K562 (cell line): Measurements from ENCODE around the gene PDE4D.

Source experiments
- CTCF ChIP-seq, 3 experiments: IDR thresholded peaks in 2 of 3; conservative IDR thresholded peaks in 1 of 3; 2 replicates each; pipeline ENCODE4 v1.5.1; 2011 to 2012; ENCODE audit warnings: low read length in 3 of 3, mild to moderate bottlenecking in 3 of 3, control low read depth in 2 of 3, improper control_type of control experiment in 1 of 3, inconsistent platforms in 1 of 3, low read depth in 1 of 3, mixed read lengths in 1 of 3, moderate library complexity in 1 of 3; ENCODE audit not compliant: insufficient read depth in 2 of 3
- HCFC1 ChIP-seq: IDR thresholded peaks from 2 replicates; pipeline ENCODE4 v1.6.1; 2012; ENCODE audit warnings: low read depth, low read length, improper control_type of control experiment
- NR2C2 ChIP-seq, 2 experiments: fragments of 200-800 bp in 1 of 2; sonication (Bioruptor generic) in 1 of 2; sonication (generic) in 1 of 2; formaldehyde crosslinking in 1 of 2; IDR thresholded peaks; 2 replicates each; pipeline versions ENCODE4 v1.6.1 to v1.8.0; 2016 to 2022; ENCODE audit warnings: mild to moderate bottlenecking in 1 of 2, missing compliant biosample characterization in 1 of 2, missing genetic modification characterization in 1 of 2, missing genetic modification reagents in 1 of 2
- POLR2AphosphoS5 ChIP-seq: IDR thresholded peaks from 2 replicates; pipeline ENCODE4 v1.6.1; 2011; ENCODE audit warnings: mild to moderate bottlenecking, low read depth, low read length, moderate library complexity; ENCODE audit not compliant: control insufficient read depth, insufficient read depth
- RAD21 ChIP-seq, 2 experiments: fragments of 250-450 bp in 1 of 2; fragments of 450-650 bp in 1 of 2; sonication (Bioruptor Pico) in 1 of 2; formaldehyde crosslinking in 1 of 2; IDR thresholded peaks in 1 of 2; conservative IDR thresholded peaks in 1 of 2; 2 replicates each; pipeline versions ENCODE4 v1.4.0 to v1.8.0; 2020 to 2022; ENCODE audit warnings: mild to moderate bottlenecking in 2 of 2, moderate library complexity in 1 of 2
- ZNF717 ChIP-seq: fragments of 250-450 bp; sonication (Bioruptor Pico); IDR thresholded peaks from 2 replicates; pipeline ENCODE4 v1.5.0; 2021

- no peak for TF ChIP-seq POLR2AphosphoS5
- no peak for TF ChIP-seq RAD21 (CRISPR knock-in tag; conservative IDR thresholded peaks at IDR 0.05 in 1 of 2, IDR thresholded peaks at IDR 0.05 in 1 of 2)
- no peak for TF ChIP-seq CTCF (IDR thresholded peaks at IDR 0.05 in 2 of 3, conservative IDR thresholded peaks at IDR 0.05 in 1 of 3; ENCODE audit: insufficient read depth in 2 of 3, low read depth in 1 of 3, low read length in 3 of 3)
- TF ChIP-seq HCFC1: no peak
- no peak for TF ChIP-seq NR2C2 (CRISPR knock-in tag; IDR thresholded peaks at IDR 0.05)
- TF ChIP-seq NR2C2 (tag; IDR thresholded peaks at IDR 0.05): no peak
- TF ChIP-seq ZNF717 (CRISPR knock-in tag): no peak
Measured at GRCh38 chr5:59107692-59108091, 785.8 kb downstream of the PDE4D start.
